Measurements from ENCODE around the gene VEGFB. TPM values are rescaled to one million over a fixed set of nuclear protein-coding genes. Genes with fewer than 3 reads are reported as not detected.

Gene VEGFB
- total RNA-seq, 4 donors from 2014 or later = 56.1 to 75.0 (median 65.5) TPM

- no peak overlapping the region for H3K4me3 ChIP-seq
- no peak for TF ChIP-seq POLR2A (IDR thresholded peaks at IDR 0.05)
- TF ChIP-seq POLR2AphosphoS5 (IDR thresholded peaks at IDR 0.05) = no peak
- TF ChIP-seq, protein P1, sequence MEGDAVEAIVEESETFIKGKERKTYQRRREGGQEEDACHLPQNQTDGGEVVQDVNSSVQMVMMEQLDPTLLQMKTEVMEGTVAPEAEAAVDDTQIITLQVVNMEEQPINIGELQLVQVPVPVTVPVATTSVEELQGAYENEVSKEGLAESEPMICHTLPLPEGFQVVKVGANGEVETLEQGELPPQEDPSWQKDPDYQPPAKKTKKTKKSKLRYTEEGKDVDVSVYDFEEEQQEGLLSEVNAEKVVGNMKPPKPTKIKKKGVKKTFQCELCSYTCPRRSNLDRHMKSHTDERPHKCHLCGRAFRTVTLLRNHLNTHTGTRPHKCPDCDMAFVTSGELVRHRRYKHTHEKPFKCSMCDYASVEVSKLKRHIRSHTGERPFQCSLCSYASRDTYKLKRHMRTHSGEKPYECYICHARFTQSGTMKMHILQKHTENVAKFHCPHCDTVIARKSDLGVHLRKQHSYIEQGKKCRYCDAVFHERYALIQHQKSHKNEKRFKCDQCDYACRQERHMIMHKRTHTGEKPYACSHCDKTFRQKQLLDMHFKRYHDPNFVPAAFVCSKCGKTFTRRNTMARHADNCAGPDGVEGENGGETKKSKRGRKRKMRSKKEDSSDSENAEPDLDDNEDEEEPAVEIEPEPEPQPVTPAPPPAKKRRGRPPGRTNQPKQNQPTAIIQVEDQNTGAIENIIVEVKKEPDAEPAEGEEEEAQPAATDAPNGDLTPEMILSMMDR (IDR thresholded peaks at IDR 0.05) = no peak
- peaks cover 6% of the 10 kb centered on the region for H3K4me1 ChIP-seq
- H3K27me3 ChIP-seq = no peaks in the 10 kb centered on the region
- H3K36me3 ChIP-seq = peaks cover 86% of the 10 kb centered on the region
- no peaks in the 10 kb centered on the region for H3K9me3 ChIP-seq
- 93% methylated on average over 17 of the region's 42 CpGs for WGBS
- no peak for DNase-seq (ENCODE audit: low spot score in 2 of 2)
- H3K27ac ChIP-seq = no peak overlapping the region
Measured at GRCh38 chr11:64262271-64263002, 28.1 kb downstream of the VEGFB start.

- DNase-seq (ENCODE audit: low spot score in 2 of 2) = no peak
- Histone ChIP-seq H3K27ac (no peak overlapping the region), H3K4me3 (no peak overlapping the region), H3K36me3 (peaks cover 78% of the 10 kb centered on the region), H3K4me1 (peaks cover 14% of the 10 kb centered on the region), H3K27me3 (no peaks in the 10 kb centered on the region), H3K9me3 (no peaks in the 10 kb centered on the region)
- WGBS = 84% methylated on average over 8 of the region's 29 CpGs
- no peak for TF ChIP-seq POLR2A (IDR thresholded peaks at IDR 0.05)
Measured at GRCh38 chr11:64263021-64263946, 28.9 kb downstream of the VEGFB start.

DNA sequence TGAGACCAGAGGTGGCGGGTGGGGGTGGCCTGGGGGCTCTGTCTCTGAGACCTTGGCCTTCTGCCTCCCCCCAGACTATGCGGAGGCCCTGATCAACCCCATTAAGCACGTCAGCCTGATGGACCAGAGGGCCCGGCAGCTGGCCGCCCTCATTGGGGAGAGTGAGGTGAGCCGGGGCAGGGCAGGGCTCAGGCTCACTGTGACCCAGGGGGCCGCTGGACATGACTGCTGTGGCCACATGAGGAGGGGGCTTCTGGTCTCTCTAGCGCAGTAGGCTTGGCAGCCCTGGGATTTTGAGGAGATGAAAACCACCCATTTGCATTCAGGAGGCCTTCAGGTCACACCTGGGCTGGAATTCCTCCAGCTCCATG lies 29.5 kb downstream of the VEGFB start:
- Histone ChIP-seq H3K9me3 (no peaks in the 10 kb centered on the region), H3K4me3 (no peak overlapping the region), H3K27ac (no peak overlapping the region), H3K4me1 (peaks cover 21% of the 10 kb centered on the region), H3K36me3 (peaks cover 72% of the 10 kb centered on the region), H3K27me3 (no peaks in the 10 kb centered on the region)
- no peak for DNase-seq (ENCODE audit: low spot score in 2 of 2)
- TF ChIP-seq EP300 (IDR thresholded peaks at IDR 0.05) (no peak), POLR2AphosphoS5 (IDR thresholded peaks at IDR 0.05) (no peak), POLR2A (IDR thresholded peaks at IDR 0.05) (no peak)
- TF ChIP-seq, protein P1 (IDR thresholded peaks at IDR 0.05) = no peak
- no CpG with 5 or more reads among the region's 8 CpGs for WGBS

GRCh38 chr11:64264371-64264852 lies 30.0 kb downstream of the VEGFB start:
- no peak overlapping the region for H3K27ac ChIP-seq
- TF ChIP-seq POLR2A (IDR thresholded peaks at IDR 0.05) (no peak), POLR2AphosphoS5 (IDR thresholded peaks at IDR 0.05) (no peak), EP300 (IDR thresholded peaks at IDR 0.05) (no peak)
- TF ChIP-seq, protein P1 (IDR thresholded peaks at IDR 0.05) = no peak
- DNase-seq (ENCODE audit: low spot score in 2 of 2) = no peak
- no peaks in the 10 kb centered on the region for H3K27me3 ChIP-seq
- 73% methylated on average over 9 of the region's 10 CpGs for WGBS
- peaks cover 26% of the 10 kb centered on the region for H3K4me1 ChIP-seq
- H3K4me3 ChIP-seq = no peak overlapping the region
- peaks cover 67% of the 10 kb centered on the region for H3K36me3 ChIP-seq
- H3K9me3 ChIP-seq = no peaks in the 10 kb centered on the region

DNA sequence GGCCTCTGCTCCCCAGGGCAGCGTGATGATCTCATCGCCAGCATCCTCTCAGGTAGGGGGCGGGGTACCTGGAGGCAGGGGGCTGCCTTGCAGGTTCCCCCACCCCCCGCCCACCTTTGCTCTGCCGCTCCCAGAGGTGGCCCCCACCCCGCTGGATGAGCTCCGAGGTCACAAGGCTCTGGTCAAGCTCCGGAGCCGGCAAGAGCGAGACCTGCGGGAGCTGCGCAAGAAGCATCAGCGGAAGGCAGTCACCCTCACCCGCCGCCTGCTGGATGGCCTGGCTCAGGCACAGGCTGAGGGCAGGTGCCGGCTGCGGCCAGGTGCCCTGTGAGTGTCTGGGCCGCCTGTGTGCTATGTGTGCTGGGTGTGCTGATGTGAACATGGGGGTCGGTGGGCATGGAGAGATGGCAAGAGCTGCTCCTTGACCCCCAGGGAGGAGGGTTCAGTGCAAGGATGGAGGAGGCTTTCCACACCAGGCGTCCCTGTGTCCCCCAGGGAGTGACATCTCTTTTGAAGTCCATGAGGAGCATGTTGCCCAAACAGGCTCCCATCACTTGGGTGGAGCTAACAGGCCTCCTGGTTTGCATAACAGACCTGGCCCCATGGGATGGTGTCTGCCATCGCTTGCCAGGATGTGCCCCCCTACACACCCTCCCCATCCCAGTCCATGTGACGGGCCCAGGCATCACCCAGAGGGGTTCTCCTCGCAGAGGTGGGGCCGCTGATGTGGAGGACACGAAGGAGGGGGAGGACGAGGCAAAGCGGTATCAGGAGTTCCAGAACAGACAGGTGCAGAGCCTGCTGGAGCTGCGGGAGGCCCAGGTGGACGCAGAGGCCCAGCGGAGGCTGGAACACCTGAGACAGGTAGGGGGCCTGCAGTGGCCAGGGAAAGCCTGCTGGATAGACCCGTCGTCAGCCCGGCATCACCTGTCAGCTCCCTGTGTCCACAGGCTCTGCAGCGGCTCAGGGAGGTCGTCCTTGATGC lies 31.1 kb downstream of the VEGFB start:
- Histone ChIP-seq H3K36me3 (peaks cover 57% of the 10 kb centered on the region), H3K9me3 (no peaks in the 10 kb centered on the region), H3K4me1 (peaks cover 26% of the 10 kb centered on the region), H3K4me3 (no peak overlapping the region), H3K27me3 (no peaks in the 10 kb centered on the region), H3K27ac (no peak overlapping the region)
- 96% methylated on average over 19 of the region's 35 CpGs for WGBS
- TF ChIP-seq POLR2A (IDR thresholded peaks at IDR 0.05) (no peak), EP300 (IDR thresholded peaks at IDR 0.05) (no peak), POLR2AphosphoS5 (IDR thresholded peaks at IDR 0.05) (no peak)
- TF ChIP-seq, protein P1 (IDR thresholded peaks at IDR 0.05) = no peak
- DNase-seq (ENCODE audit: low spot score in 2 of 2) = no peak
